Hematopoietic multipotent progenitor cell treated with erythropoietin and hydrocortisone succinate and interleukin-3 and kit ligand, for 4 days (in vitro differentiated cells): ENCODE data around the gene BPIFA2.
"Not testable (repeated sequence)": the region's sequence is repeated elsewhere in the genome, so short reads cannot be mapped to it uniquely, and the experiment has no call there.

Experiments
- DNase-seq: peaks from one replicate; pipeline ENCODE4 v3.0.0-alpha.2; 2015

The BPIFA2 gene

GRCh38 chr20:33167859-33168258, at the start of gene BPIFA2:
Gene BPIFA2, plus strand, starts transcription at chr20:33168159. Its CDS starts 987 bp downstream, at chr20:33169146.
- no peak for DNase-seq

GRCh38 chr20:33119725-33120720, 47.9 kb upstream of the BPIFA2 start:
- DNase-seq, result no peak

GRCh38 chr20:33120934-33121333, 47.0 kb upstream of the BPIFA2 start:
- no peak for DNase-seq

GRCh38 chr20:33122297-33122696, 45.7 kb upstream of the BPIFA2 start:
- not testable (repeated sequence) for DNase-seq

- DNase-seq, result no peak
These were observed 43.7 kb upstream of the BPIFA2 start for GRCh38 chr20:33124261-33124660.

- no peak for DNase-seq
These were observed 43.0 kb upstream of the BPIFA2 start for GRCh38 chr20:33124994-33125393.

- peak; percentile 13 for DNase-seq
These were observed 42.0 kb upstream of the BPIFA2 start for GRCh38 chr20:33125983-33126382.

- DNase-seq, result no peak
These were observed 40.4 kb upstream of the BPIFA2 start for GRCh38 chr20:33127422-33128097.

GRCh38 chr20:33130568-33131061, 37.3 kb upstream of the BPIFA2 start:
- DNase-seq, result no peak

- DNase-seq, result no peak
These were observed 35.9 kb upstream of the BPIFA2 start for GRCh38 chr20:33131949-33132473.

- no peak for DNase-seq
These were observed 35.2 kb upstream of the BPIFA2 start for GRCh38 chr20:33132513-33133372.

- DNase-seq, result no peak
These were observed 34.5 kb upstream of the BPIFA2 start for GRCh38 chr20:33133373-33133941.

- DNase-seq, result no peak
These were observed 30.8 kb upstream of the BPIFA2 start for GRCh38 chr20:33137195-33137594.

- no peak for DNase-seq
These were observed 28.5 kb upstream of the BPIFA2 start for GRCh38 chr20:33139467-33139866.

- no peak for DNase-seq
These were observed 22.4 kb upstream of the BPIFA2 start for GRCh38 chr20:33145521-33145920.

GRCh38 chr20:33147299-33147698, 20.7 kb upstream of the BPIFA2 start:
- no peak for DNase-seq

- DNase-seq, result no peak
These were observed 19.9 kb upstream of the BPIFA2 start for GRCh38 chr20:33148040-33148439.

GRCh38 chr20:33154252-33154651, 13.7 kb upstream of the BPIFA2 start:
- DNase-seq, result no peak

GRCh38 chr20:33158637-33159385, 9.1 kb upstream of the BPIFA2 start:
- DNase-seq, result no peak

- no peak for DNase-seq
These were observed 8.2 kb upstream of the BPIFA2 start for GRCh38 chr20:33159713-33160112.

GRCh38 chr20:33160681-33161080, 7.3 kb upstream of the BPIFA2 start:
- DNase-seq, result no peak
